HepG2 (cell line): Measurements from ENCODE around the gene MIDN. TPM values are rescaled to one million over a fixed set of nuclear protein-coding genes. Genes with fewer than 3 reads are reported as not detected.

Experiments
- ATF6 ChIP-seq: sonication (generic); formaldehyde crosslinking; conservative IDR thresholded peaks from 2 replicates; pipeline ENCODE4 v1.4.0; 2020; ENCODE audit warnings: missing genetic modification reagents
- FOSL1 ChIP-seq: sonication (generic); formaldehyde crosslinking; IDR thresholded peaks from 2 replicates; pipeline ENCODE4 v1.9.0; 2021; ENCODE audit warnings: missing genetic modification reagents, borderline replicate concordance
- HOXA9 ChIP-seq: sonication (generic); formaldehyde crosslinking; IDR thresholded peaks from 2 replicates; pipeline ENCODE4 v1.8.1; 2022; ENCODE audit warnings: missing genetic modification reagents, mild to moderate bottlenecking, moderate library complexity, borderline replicate concordance
- KDM3A ChIP-seq: IDR thresholded peaks from 2 replicates; pipeline ENCODE4 v1.6.1; 2018; ENCODE audit warnings: low read depth, missing compliant biosample characterization
- NBN ChIP-seq: fragments of 450-650 bp; conservative IDR thresholded peaks from 2 replicates; pipeline ENCODE4 v1.6.1; 2017
- PHF21A ChIP-seq: sonication (generic); formaldehyde crosslinking; IDR thresholded peaks from 2 replicates; pipeline ENCODE4 v1.5.0; 2020; ENCODE audit warnings: mild to moderate bottlenecking, missing genetic modification reagents
- TBP ChIP-seq: sonication (generic); formaldehyde crosslinking; IDR thresholded peaks from 2 replicates; pipeline ENCODE4 v1.5.0; 2020; ENCODE audit warnings: missing genetic modification reagents
- ZIK1 ChIP-seq: sonication (generic); formaldehyde crosslinking; IDR thresholded peaks from 2 replicates; pipeline ENCODE4 v1.5.0; 2020; ENCODE audit warnings: mild to moderate bottlenecking, low read depth, missing genetic modification reagents, borderline replicate concordance
- ZNF138 ChIP-seq: sonication (generic); formaldehyde crosslinking; IDR thresholded peaks from 2 replicates; pipeline ENCODE4 v1.5.0; 2020; ENCODE audit warnings: mild to moderate bottlenecking, low read depth, missing genetic modification reagents
- ZNF18 ChIP-seq: sonication (generic); formaldehyde crosslinking; IDR thresholded peaks from 2 replicates; pipeline ENCODE4 v1.8.0; 2022; ENCODE audit warnings: mild to moderate bottlenecking, missing genetic modification reagents; ENCODE audit not compliant: insufficient replicate concordance
- ZNF333 ChIP-seq: sonication (generic); formaldehyde crosslinking; IDR thresholded peaks from 2 replicates; pipeline ENCODE4 v1.4.0; 2020; ENCODE audit warnings: mild to moderate bottlenecking, missing genetic modification reagents, borderline replicate concordance
- ZNF577 ChIP-seq: sonication (generic); formaldehyde crosslinking; IDR thresholded peaks from 2 replicates; pipeline ENCODE4 v1.4.0; 2020; ENCODE audit warnings: mild to moderate bottlenecking, low read depth, missing genetic modification reagents, borderline replicate concordance
- ZNF607 ChIP-seq: sonication (generic); formaldehyde crosslinking; IDR thresholded peaks from 2 replicates; pipeline ENCODE4 v1.5.1; 2020; ENCODE audit warnings: missing genetic modification reagents, mild to moderate bottlenecking, borderline replicate concordance
- ZNF770 ChIP-seq: sonication (generic); formaldehyde crosslinking; IDR thresholded peaks from 2 replicates; pipeline ENCODE4 v1.5.0; 2020; ENCODE audit warnings: mild to moderate bottlenecking, missing genetic modification reagents
- polyA plus RNA-seq, 8 experiments: library from polyadenylated mRNA; depleted of rRNA in 3 of 8; stranded (reverse) in 7 of 8; unstranded in 1 of 8; fragments of >200 nt; fragmentation: Illumina TruSeq in 4 of 8; extraction: Trizol in 4 of 8; gene quantifications; 2 replicates each; pipeline versions ENCODE4 v1.2.1 to v1.2.3, GENCODE V29; 2011 to 2016; ENCODE audit warnings: low read depth in 4 of 8, missing spikeins in 1 of 8, mixed read lengths in 1 of 8; ENCODE audit not compliant: insufficient read depth in 1 of 8
- total RNA-seq, 5 experiments: library from RNA; depleted of rRNA; stranded (reverse); fragments of >200 nt; fragmentation: Illumina TruSeq; extraction: Trizol; gene quantifications; 2 replicates each; pipeline ENCODE4 v1.2.3, GENCODE V29; 2016; ENCODE audit warnings: low read depth in 1 of 5
- TF ChIP-seq, protein P1 (sequence below): sonication (generic); formaldehyde crosslinking; IDR thresholded peaks from 2 replicates; pipeline ENCODE4 v1.4.0; 2020; ENCODE audit warnings: missing genetic modification reagents, mild to moderate bottlenecking, borderline replicate concordance
- TF ChIP-seq, protein P2 (sequence below): sonication (generic); formaldehyde crosslinking; IDR thresholded peaks from 2 replicates; pipeline ENCODE4 v1.5.1; 2020; ENCODE audit warnings: mild to moderate bottlenecking, missing genetic modification reagents, moderate library complexity
- TF ChIP-seq, protein P3 (sequence below): sonication (generic); formaldehyde crosslinking; IDR thresholded peaks from 2 replicates; pipeline ENCODE4 v1.4.0; 2020; ENCODE audit warnings: missing genetic modification reagents

MIDN gene
- total and polyA plus RNA-seq, 2 of the 13 experiments (the other 11 are each of a cell fraction or from before 2014, with no cell fraction given): 8.4 to 18.0 TPM

GRCh38 chr19:1241417-1242095 lies 6.8 kb upstream of the MIDN start, which contains the start of gene ATP5F1D (continued):
- TF ChIP-seq, protein P1, sequence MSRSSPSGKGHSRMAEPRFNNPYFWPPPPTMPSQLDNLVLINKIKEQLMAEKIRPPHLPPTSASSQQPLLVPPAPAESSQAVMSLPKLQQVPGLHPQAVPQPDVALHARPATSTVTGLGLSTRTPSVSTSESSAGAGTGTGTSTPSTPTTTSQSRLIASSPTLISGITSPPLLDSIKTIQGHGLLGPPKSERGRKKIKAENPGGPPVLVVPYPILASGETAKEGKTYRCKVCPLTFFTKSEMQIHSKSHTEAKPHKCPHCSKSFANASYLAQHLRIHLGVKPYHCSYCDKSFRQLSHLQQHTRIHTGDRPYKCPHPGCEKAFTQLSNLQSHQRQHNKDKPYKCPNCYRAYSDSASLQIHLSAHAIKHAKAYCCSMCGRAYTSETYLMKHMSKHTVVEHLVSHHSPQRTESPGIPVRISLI (CRISPR knock-in tag): no peak; the same call in 1 of the 2 replicates
- peak; percentile 76 for TF ChIP-seq ZNF770 (CRISPR knock-in tag)
- no peak for TF ChIP-seq NBN
- no peak for TF ChIP-seq ZNF577
- no peak for TF ChIP-seq FOSL1
- peak; percentile 70; the same call in 1 of the 2 replicates for TF ChIP-seq ZIK1 (CRISPR knock-in tag)
- TF ChIP-seq PHF21A: peak; percentile 62; the same call in 1 of the 2 replicates
- 0 out of 2 replicates have a peak, but pooled peaks have one; percentile 60 for TF ChIP-seq ZNF333
- peak; percentile 25; the same call in 1 of the 2 replicates for TF ChIP-seq KDM3A
- TF ChIP-seq, protein P2, sequence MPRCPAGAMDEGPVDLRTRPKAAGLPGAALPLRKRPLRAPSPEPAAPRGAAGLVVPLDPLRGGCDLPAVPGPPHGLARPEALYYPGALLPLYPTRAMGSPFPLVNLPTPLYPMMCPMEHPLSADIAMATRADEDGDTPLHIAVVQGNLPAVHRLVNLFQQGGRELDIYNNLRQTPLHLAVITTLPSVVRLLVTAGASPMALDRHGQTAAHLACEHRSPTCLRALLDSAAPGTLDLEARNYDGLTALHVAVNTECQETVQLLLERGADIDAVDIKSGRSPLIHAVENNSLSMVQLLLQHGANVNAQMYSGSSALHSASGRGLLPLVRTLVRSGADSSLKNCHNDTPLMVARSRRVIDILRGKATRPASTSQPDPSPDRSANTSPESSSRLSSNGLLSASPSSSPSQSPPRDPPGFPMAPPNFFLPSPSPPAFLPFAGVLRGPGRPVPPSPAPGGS (CRISPR knock-in tag): peak; percentile 61; the same call in 1 of the 2 replicates
- TF ChIP-seq ZNF607 (CRISPR knock-in tag): peak; percentile 20; the same call in 1 of the 2 replicates
- no peak for TF ChIP-seq ATF6 (CRISPR knock-in tag)
- 0 out of 2 replicates have a peak, but pooled peaks have one; percentile 70 for TF ChIP-seq TBP (CRISPR knock-in tag)
- TF ChIP-seq HOXA9 (CRISPR knock-in tag): no peak
- no peak for TF ChIP-seq ZNF18 (CRISPR knock-in tag)
- TF ChIP-seq, protein P3, sequence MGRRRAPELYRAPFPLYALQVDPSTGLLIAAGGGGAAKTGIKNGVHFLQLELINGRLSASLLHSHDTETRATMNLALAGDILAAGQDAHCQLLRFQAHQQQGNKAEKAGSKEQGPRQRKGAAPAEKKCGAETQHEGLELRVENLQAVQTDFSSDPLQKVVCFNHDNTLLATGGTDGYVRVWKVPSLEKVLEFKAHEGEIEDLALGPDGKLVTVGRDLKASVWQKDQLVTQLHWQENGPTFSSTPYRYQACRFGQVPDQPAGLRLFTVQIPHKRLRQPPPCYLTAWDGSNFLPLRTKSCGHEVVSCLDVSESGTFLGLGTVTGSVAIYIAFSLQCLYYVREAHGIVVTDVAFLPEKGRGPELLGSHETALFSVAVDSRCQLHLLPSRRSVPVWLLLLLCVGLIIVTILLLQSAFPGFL (CRISPR knock-in tag): no peak
- 0 out of 2 replicates have a peak, but pooled peaks have one; percentile 56 for TF ChIP-seq ZNF138
